Fibroblast of lung (primary cell): ENCODE data around the gene NDUFB3.

ENCODE experiments used
- EZH2 ChIP-seq: IDR thresholded peaks from 2 replicates; pipeline ENCODE4 v1.5.1; 2012; ENCODE audit warnings: low read length, control low read depth, mild to moderate bottlenecking; ENCODE audit errors: missing control alignments
- TF ChIP-seq, protein P1 (sequence below), 2 donors: IDR thresholded peaks in 1 of 2; conservative IDR thresholded peaks in 1 of 2; 1 replicate in 1 of 2; 2 replicates in 1 of 2; pipeline ENCODE4 v1.5.1; 2011 to 2012; ENCODE audit warnings: low read length in 2 of 2, control low read depth in 1 of 2, inconsistent platforms in 1 of 2, low read depth in 1 of 2, mild to moderate bottlenecking in 1 of 2

DNA sequence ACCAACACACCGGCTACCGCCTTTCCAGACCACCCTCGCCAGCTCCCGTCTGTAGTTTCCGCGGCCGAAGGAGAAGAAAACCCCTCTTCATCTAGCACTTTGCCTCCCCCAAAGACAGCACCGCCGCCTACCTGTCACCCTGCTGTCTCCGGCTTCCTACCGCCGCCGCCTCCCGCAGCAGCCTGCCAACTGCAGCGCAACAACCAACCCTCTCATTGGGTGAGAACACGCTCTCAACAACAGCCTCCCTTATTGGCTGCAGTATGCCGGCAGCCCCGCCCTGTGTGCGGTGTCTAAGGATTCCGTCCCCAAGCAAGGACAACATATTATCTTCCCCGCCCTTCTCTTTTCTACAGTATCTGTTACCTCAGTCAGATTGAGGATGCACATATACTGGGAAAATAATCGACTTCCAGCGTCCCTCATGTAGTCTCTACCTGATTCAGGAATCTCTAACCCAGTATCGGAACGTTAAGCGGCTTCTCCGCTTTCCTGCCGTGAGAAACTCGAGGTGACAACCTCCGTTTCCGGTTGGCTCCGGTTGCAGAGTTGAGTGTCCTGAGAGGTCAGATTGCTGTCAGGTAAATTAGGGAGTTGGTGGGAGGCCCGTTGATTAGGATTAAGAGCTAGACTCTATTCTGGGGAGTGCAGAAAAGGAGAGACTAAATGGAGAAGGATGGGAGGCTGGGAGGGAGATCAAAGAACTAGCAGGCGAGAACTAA, at the start of gene NDUFB3, which contains the start of gene HYCC2:
- TF ChIP-seq, protein P1, sequence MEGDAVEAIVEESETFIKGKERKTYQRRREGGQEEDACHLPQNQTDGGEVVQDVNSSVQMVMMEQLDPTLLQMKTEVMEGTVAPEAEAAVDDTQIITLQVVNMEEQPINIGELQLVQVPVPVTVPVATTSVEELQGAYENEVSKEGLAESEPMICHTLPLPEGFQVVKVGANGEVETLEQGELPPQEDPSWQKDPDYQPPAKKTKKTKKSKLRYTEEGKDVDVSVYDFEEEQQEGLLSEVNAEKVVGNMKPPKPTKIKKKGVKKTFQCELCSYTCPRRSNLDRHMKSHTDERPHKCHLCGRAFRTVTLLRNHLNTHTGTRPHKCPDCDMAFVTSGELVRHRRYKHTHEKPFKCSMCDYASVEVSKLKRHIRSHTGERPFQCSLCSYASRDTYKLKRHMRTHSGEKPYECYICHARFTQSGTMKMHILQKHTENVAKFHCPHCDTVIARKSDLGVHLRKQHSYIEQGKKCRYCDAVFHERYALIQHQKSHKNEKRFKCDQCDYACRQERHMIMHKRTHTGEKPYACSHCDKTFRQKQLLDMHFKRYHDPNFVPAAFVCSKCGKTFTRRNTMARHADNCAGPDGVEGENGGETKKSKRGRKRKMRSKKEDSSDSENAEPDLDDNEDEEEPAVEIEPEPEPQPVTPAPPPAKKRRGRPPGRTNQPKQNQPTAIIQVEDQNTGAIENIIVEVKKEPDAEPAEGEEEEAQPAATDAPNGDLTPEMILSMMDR (conservative IDR thresholded peaks at IDR 0.05 in 1 of 2, IDR thresholded peaks at IDR 0.05 in 1 of 2; ENCODE audit: low read depth in 1 of 2, low read length in 2 of 2), result peak; percentile 2 to 30
- TF ChIP-seq EZH2, result no peak
